GM12873 (cell line): ENCODE results near the gene LETM1.

Experiments
- TF ChIP-seq, protein P1 (sequence below): IDR thresholded peaks from 2 replicates; pipeline ENCODE4 v1.5.1; 2012; ENCODE audit warnings: low read depth, mild to moderate bottlenecking, moderate library complexity, low read length, control low read depth; ENCODE audit not compliant: insufficient read depth; ENCODE audit errors: missing control alignments

Gene LETM1

GRCh38 chr4:1799387-1800375 is 56.3 kb downstream of the LETM1 start:
- TF ChIP-seq, protein P1, sequence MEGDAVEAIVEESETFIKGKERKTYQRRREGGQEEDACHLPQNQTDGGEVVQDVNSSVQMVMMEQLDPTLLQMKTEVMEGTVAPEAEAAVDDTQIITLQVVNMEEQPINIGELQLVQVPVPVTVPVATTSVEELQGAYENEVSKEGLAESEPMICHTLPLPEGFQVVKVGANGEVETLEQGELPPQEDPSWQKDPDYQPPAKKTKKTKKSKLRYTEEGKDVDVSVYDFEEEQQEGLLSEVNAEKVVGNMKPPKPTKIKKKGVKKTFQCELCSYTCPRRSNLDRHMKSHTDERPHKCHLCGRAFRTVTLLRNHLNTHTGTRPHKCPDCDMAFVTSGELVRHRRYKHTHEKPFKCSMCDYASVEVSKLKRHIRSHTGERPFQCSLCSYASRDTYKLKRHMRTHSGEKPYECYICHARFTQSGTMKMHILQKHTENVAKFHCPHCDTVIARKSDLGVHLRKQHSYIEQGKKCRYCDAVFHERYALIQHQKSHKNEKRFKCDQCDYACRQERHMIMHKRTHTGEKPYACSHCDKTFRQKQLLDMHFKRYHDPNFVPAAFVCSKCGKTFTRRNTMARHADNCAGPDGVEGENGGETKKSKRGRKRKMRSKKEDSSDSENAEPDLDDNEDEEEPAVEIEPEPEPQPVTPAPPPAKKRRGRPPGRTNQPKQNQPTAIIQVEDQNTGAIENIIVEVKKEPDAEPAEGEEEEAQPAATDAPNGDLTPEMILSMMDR = no peak

GRCh38 chr4:1798580-1799386 is 57.2 kb downstream of the LETM1 start:
- TF ChIP-seq, protein P1 = no peak

DNA sequence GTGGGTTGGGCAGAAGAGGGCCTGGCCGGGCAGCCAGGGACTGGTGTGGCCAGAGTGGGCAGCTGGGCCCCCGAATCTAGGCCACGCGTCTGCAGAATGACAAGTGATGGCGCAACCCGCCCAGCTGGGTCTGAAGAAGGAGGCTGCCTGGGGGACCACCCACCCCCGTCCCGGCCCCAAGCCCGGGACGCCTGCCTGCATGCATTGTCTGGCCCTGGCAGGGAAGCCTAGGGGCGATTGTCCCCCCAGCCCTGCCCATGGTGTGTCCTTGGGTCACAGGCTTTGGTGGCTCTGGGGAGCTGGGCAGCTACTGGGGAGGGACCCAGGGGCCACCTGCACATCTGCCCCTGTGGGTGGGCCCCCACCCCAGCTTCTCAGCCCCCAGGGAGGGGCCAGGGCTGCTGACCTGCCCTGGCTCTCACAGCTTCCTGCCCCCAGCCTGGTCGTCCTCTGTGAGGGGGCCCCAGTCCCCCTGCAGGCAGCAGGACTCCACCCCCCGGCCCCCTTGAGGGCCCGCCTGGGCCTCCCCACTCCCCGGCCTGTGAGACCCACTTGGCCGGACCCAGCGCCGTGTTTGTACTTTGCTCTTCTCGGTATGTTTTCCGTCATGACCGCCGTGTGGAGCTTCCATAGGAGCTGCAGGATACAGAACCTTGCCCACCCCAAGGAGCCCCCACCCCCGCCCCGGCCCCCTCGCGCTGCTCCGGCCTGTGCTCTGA is 57.9 kb downstream of the LETM1 start:
- TF ChIP-seq, protein P1 = no peak

GRCh38 chr4:1797298-1797860 is 58.6 kb downstream of the LETM1 start:
- TF ChIP-seq, protein P1 = no peak

GRCh38 chr4:1796486-1797204 is 59.3 kb downstream of the LETM1 start:
- TF ChIP-seq, protein P1 = no peak

GRCh38 chr4:1795299-1796195 is 60.4 kb downstream of the LETM1 start:
- TF ChIP-seq, protein P1 = no peak
